22Rv1 (cell line): Measurements from ENCODE around the gene UBALD1.

ENCODE experiments used
- H3K27ac ChIP-seq: fragments of 450-650 bp; 2 replicates; pipeline ENCODE4 v1.5.1; 2017
- ZFX ChIP-seq: fragments of 450-650 bp; IDR thresholded peaks from 2 replicates; pipeline ENCODE4 v1.6.1; 2017; ENCODE audit warnings: antibody characterized with exemption, borderline replicate concordance
- TF ChIP-seq, protein P1 (sequence below): fragments of 450-650 bp; IDR thresholded peaks from 2 replicates; pipeline ENCODE4 v1.5.1; 2017; ENCODE audit warnings: mild to moderate bottlenecking

The UBALD1 gene

GRCh38 chr16:4656695-4657686 lies 42.3 kb upstream of the UBALD1 start:
- no peak overlapping the region for H3K27ac ChIP-seq

DNA sequence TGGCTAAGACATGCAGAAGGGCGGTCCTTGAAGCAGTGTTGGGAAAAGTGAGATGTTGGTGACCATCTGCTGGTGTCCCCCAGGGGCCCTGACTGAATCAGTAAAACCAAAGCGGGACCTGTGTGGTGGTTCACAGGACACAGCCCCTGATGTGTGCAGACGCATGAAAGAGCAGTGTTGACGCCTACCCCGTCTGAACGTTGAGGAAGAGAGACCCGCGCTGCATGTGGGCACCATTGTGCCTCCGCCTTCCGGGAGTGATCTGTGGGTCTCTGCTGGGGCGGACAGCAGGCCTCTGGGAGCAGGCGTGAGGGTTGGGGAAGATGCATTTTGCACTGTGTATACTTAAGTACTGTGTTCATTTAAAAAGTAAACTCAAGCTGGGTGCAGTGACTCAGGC lies 41.5 kb upstream of the UBALD1 start:
- no peak overlapping the region for H3K27ac ChIP-seq
- TF ChIP-seq, protein P1, sequence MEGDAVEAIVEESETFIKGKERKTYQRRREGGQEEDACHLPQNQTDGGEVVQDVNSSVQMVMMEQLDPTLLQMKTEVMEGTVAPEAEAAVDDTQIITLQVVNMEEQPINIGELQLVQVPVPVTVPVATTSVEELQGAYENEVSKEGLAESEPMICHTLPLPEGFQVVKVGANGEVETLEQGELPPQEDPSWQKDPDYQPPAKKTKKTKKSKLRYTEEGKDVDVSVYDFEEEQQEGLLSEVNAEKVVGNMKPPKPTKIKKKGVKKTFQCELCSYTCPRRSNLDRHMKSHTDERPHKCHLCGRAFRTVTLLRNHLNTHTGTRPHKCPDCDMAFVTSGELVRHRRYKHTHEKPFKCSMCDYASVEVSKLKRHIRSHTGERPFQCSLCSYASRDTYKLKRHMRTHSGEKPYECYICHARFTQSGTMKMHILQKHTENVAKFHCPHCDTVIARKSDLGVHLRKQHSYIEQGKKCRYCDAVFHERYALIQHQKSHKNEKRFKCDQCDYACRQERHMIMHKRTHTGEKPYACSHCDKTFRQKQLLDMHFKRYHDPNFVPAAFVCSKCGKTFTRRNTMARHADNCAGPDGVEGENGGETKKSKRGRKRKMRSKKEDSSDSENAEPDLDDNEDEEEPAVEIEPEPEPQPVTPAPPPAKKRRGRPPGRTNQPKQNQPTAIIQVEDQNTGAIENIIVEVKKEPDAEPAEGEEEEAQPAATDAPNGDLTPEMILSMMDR = no peak
- no peak for TF ChIP-seq ZFX

More at GRCh38 chr16:4656695-4657686, 42.3 kb upstream of the UBALD1 start:
- TF ChIP-seq ZFX = no peak
- TF ChIP-seq, protein P1 = no peak

DNA sequence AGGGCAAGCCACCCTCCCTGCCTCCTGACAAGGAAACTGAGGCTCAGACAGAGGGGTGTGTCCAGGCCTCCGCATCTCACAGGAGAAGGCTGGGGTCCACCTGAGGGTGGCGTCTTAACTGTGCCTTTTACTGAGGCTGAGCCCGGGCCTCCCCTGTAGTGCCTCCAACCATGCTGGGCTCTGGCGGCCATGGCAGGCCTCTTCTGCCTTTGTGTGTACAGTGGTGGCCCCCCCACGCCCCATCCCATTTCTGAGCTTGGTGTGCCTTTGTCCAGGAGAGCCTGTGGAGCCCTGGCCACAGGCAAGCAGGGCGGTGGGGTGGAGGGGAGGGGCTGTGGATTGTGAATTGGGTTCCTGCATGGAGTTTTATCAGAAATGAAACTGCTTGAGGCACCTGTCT lies 41.1 kb upstream of the UBALD1 start:
- no peak overlapping the region for H3K27ac ChIP-seq
- TF ChIP-seq, protein P1 = no peak
- no peak for TF ChIP-seq ZFX

- no peak for TF ChIP-seq ZFX
- TF ChIP-seq, protein P1 = no peak
- H3K27ac ChIP-seq = no peak overlapping the region
Measured at GRCh38 chr16:4654964-4655590, 40.4 kb upstream of the UBALD1 start.

GRCh38 chr16:4654011-4654963 lies 39.6 kb upstream of the UBALD1 start:
- no peak overlapping the region for H3K27ac ChIP-seq
- TF ChIP-seq, protein P1 = no peak
- no peak for TF ChIP-seq ZFX

GRCh38 chr16:4652561-4652960 lies 37.9 kb upstream of the UBALD1 start:
- H3K27ac ChIP-seq = no peak overlapping the region
- TF ChIP-seq ZFX = no peak
- TF ChIP-seq, protein P1 = no peak
